ENCODE data around the gene PODXL. TPM values are rescaled to one million over a fixed set of nuclear protein-coding genes. Genes with fewer than 3 reads are reported as not detected.
A peak's percentile ranks its signal among the peaks of the same experiment; 100 is the strongest.

PODXL gene
- 100 to 1,000 TPM; 770 to 855 (median 812) TPM for polyA plus RNA-seq (ENCODE audit: insufficient read length in 4 of 4)

DNA sequence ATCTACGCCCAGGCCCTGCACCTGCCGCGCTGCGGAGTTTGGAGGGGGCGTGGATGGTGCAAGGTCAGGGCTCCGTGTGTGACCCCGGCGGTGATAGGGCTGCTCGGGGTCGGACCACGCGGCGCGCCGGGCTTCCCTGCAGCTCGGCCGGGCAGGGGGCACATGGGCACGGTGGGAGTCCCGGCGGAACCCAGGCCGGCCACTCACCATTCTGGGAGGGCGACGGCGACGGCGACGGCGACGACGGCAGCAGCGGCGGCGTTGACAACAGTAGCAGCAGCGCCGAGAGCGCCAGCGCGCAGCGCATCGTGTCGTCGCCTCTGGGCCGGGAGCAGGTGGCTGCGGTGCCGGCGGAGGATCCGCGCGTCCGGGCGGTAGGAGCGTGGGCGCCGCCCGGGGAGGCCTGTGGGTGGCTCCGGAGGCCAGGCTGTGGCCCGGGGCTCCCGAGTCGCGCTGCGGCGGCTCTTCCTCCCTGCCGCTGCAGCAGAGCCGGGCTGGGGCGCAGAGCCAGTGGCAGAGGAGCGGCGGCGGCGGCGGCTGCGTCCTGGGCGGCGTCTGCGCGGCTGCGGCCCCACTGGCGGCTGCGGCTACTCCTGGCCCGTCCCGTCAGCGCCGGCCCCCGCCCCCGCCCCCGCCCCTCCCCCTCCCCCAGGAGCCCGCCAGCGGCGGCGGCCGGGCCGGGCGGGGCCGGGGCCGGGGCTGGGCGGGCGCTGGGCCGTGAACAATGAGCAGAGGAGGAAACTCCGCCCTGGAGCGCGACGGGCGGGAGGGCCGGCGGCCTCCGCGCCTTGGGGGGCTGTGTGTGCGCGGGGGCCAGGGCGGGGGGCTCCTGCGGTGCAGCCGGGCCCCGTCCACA is at the start of gene PODXL:
PODXL (minus strand) TSS at position 576 of the 856 bp plus-strand sequence; CDS start at position 307, 269 bp downstream.
- peak in 1 of 4 donors; percentile 23 for DNase-seq (ENCODE audit: low read depth in 4 of 4, low spot score in 3 of 4)

DNA sequence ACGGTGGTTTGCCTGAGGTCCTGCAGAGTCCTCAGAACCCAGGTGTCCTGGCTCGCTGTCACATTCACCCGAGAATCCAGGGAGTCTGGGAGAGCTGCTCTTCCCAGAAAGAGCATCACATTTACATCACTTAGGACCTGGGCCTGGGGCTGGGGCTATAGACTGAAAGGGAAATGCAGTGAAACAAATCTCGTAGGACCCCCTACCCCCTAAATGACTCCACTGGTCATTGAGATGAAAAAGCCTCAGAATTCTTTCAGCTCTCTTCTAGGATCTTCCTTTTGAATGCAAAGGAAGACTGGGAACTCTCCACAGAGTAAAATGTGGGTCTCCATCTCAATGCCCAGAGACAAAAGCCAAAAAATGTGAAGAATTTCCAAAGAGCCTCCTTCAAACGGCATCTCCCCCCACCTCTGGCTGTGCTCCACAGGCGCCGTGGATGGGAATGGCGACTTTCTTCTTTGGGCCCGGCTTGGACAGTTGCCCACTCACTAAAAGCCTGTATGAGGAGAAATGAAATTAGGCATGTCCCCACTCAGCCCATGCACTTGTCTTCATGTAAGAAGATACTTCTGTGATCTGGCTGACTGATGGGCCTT is 49.0 kb upstream of the PODXL start:
- no peak for DNase-seq (ENCODE audit: low read depth in 4 of 4, low spot score in 3 of 4)

- no peak for DNase-seq (ENCODE audit: low read depth in 4 of 4, low spot score in 3 of 4)
Measured at GRCh38 chr7:131604841-131605279, 48.4 kb upstream of the PODXL start.

DNA sequence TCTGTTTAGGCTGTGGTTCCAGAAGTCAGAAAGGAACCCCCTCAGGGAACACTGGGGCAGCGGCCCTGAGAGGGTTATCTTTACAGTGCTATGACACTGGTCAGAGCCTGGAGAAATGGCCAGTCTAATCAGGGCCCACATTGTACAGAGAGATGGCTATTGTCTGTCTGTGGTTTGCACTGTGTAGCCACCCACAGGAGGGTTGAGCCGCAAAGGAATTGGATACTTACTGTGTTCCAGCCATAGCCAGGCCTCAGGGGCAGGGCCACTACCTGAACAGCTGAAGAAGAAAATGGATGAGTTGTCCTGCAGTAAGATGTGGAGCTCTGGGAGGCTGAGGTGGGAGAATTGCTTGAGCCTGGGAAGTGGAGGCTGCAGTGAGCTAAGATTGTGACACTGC is 47.5 kb upstream of the PODXL start:
- no peak for DNase-seq (ENCODE audit: low read depth in 4 of 4, low spot score in 3 of 4)

- DNase-seq (ENCODE audit: low read depth in 4 of 4, low spot score in 3 of 4) = no peak
Measured at GRCh38 chr7:131602994-131603372, 46.6 kb upstream of the PODXL start.

GRCh38 chr7:131602304-131602993 is 46.0 kb upstream of the PODXL start:
- DNase-seq (ENCODE audit: low read depth in 4 of 4, low spot score in 3 of 4) = no peak

GRCh38 chr7:131600085-131600881 is 43.9 kb upstream of the PODXL start:
- no peak for DNase-seq (ENCODE audit: low read depth in 4 of 4, low spot score in 3 of 4)

DNA sequence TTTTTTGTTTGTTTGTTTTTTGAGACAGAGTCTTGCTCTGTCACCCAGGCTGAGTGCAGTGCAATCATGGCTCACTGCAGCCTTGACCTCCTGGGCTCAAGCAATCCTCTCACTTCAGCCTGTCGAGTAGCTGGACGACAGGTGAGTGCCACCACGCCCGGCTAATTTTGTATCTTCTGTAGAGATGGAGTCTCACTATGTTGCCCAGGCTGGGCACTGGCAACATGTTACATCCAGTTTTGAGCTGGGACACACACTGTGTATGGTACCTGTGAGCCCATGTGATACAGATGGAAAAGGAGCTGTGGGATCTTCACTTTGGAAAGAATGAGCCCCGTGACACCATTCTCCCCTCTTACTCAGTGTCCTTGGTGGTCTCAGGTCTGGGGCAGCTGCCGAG is 40.4 kb upstream of the PODXL start:
- DNase-seq (ENCODE audit: low read depth in 4 of 4, low spot score in 3 of 4) = no peak

- DNase-seq (ENCODE audit: low read depth in 4 of 4, low spot score in 3 of 4) = no peak
Measured at GRCh38 chr7:131595699-131596098, 39.3 kb upstream of the PODXL start.

GRCh38 chr7:131591687-131592319 is 35.4 kb upstream of the PODXL start:
- no peak for DNase-seq (ENCODE audit: low read depth in 4 of 4, low spot score in 3 of 4)

DNA sequence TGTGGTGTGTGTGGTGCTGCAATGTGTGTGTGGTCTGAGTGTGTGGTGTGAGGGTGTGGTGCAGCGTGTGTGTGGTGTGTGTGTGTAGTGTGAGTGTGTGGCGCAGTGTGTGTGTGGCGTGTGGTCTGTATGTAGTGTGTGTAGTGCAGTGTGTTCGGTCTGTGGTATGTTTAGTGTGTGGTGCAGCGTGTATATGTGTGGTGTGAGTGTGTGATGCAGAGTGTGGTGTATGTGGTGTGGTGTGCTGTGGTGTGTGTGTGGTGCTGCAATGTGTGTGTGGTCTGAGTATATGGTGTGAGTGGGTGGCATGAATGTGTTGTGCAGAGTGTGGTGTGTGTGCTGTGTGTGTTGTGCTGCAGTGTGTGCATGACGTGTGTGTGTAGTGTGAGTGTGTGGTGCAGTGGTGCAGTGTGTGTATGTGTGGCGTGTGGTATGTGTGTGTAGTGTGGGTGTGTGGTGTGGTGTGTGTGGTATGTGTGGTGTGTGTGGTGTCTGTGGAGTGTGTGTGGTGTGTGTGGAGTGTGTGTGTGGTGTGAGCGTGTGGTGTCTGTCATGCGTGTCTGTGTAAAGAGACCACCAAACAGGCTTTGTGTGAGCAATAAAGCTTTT is 31.0 kb upstream of the PODXL start:
- DNase-seq (ENCODE audit: low read depth in 4 of 4, low spot score in 3 of 4) = no peak

DNA sequence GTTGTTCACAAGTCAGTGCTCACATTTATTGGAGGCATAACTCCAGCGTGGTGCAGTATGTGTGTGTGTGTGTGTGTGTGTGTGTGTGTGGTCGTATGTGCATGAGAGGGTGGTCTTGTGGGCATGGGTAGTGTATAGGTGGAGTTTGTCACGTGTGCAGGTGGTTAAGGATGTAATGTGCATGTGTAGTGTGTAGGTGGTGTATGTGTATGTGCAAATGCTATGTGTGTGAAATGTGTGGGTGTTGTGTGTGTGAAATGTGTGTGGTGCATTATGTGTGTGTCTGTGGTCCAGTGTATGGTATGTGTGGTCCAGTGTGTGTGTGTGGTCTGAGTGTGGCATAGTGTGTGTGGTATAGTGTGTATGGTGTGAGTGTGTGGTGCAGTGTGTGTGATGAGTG is 30.3 kb upstream of the PODXL start:
- no peak for DNase-seq (ENCODE audit: low read depth in 4 of 4, low spot score in 3 of 4)

DNA sequence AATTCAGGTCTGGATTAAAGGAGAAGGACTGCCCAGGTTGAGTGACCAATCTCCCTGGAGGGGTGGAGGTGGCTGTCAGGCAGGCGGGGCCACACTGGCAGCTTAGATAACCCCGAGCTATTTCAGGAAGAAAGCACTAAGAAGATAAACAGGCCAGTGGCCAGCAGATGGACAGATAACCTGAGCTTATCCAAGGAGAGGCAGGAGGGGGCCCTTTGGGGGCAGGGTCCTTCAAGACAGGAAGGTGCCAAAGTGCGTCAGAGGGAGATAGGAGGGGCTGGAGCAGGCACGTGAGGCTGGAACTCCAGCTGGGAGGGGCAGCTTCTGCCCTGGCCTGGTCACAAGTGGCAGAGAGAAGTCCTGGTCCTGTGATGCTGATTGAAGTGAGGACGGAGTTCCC is 29.8 kb upstream of the PODXL start:
- peak in 1 of 4 donors; percentile 22 for DNase-seq (ENCODE audit: low read depth in 4 of 4, low spot score in 3 of 4)

- DNase-seq (ENCODE audit: low read depth in 4 of 4, low spot score in 3 of 4) = no peak
Measured at GRCh38 chr7:131583430-131583829, 27.0 kb upstream of the PODXL start.

- DNase-seq (ENCODE audit: low read depth in 4 of 4, low spot score in 3 of 4) = no peak
Measured at GRCh38 chr7:131581241-131582051, 25.0 kb upstream of the PODXL start.

DNA sequence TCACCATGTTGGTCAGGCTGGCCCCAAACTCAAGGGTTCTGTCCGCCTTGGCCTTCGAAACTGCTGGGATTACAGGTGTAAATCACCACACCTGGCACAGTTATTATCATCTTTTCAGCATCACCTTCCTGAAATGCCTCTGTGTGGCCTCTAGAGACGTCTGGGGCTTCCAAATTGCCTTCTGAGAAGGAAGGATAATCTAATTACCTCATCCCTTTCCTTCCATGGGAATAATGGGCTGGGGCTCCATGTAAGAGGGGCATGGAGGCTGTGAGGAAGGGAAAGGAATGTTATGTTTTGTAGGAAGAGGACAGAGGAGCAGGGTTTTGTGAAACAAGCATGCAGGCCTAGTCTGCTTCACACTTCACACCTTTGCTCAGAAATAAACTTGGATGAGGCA is 22.2 kb upstream of the PODXL start:
- DNase-seq (ENCODE audit: low read depth in 4 of 4, low spot score in 3 of 4) = no peak

DNA sequence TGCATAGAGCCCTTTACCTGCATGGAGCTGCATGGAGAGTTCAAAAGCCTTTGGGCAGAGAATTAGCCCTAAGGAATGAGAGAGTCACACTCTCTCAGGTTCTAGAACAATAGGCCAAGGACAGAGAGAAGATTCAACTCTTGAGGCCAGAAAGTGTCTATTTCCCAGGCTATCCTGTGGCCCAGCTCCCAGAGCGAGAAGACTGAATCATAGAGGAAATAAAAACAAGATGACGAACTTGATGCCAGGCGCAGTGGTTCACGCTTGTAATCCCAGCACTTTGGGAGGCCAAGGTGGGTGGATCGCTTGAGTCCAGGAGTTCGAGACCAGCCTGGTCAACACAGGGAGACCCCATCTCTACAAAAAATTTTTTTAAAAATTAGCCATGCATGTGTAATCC is 18.3 kb upstream of the PODXL start:
- DNase-seq (ENCODE audit: low read depth in 4 of 4, low spot score in 3 of 4) = no peak

- no peak for DNase-seq (ENCODE audit: low read depth in 4 of 4, low spot score in 3 of 4)
Measured at GRCh38 chr7:131570401-131570800, 14.0 kb upstream of the PODXL start.

DNA sequence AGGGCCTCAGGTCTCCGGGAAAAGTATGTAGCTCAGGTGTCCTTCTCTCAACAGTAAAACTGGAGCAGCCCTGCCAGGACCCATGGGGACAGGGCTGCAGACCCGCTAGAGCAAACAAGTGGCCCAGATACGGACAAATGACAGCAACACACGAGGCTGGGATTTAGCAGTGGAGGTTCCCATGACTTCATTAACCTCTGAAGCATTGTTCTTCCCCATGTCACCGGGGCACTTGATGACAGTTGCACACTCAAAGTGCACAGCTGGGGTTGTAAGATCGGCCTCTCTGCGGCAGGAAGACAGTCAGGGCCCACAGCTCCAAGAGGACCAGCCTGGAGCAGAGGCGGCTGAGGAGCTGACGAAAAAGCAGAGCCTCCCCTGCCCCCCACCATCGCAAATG is 12.5 kb upstream of the PODXL start:
- no peak for DNase-seq (ENCODE audit: low read depth in 4 of 4, low spot score in 3 of 4)

All from right renal pelvis (tissue), 4 donors.